ENCODE data around the gene ACSS1. TPM values are rescaled to one million over a fixed set of nuclear protein-coding genes. Genes with fewer than 3 reads are reported as not detected.
A peak's percentile ranks its signal among the peaks of the same experiment; 100 is the strongest.

The ACSS1 gene
- total RNA-seq, 4 donors from 2014 or later = 33.7 to 42.3 (median 38.4) TPM

DNA sequence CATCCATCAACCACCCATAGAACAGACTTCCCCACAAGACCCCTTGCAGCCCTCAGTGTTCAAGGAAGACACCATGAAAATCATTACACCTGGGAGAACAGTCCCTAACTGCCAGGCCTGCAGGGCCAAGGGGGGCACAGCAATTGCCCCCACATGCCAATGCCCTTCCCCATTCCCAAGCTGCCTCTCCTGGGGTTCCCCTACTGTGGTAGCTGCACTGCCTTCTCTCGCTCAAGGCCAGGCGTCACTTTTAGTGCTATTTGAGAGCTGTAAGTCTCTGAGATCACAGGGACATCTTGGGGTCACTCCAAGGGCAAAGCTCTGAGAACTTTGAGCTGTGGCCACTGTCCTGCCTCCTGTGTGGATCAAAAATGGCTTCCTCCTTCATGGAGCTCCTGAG lies 6.0 kb upstream of the ACSS1 start:
- TF ChIP-seq POLR2A (IDR thresholded peaks at IDR 0.05) (no peak), CTCF (IDR thresholded peaks at IDR 0.05) (no peak)
- WGBS, 2 donors = 87 to 97% methylated on average over 2 of the region's 2 CpGs
- intact Hi-C loops (cut with DNase I; ENCODE audit: low total_unique reads) = loop anchor here (2.0 kb wide), 1 partner anchor 69 kb away; no protein-coding TSS in a partner anchor
- DNase-seq (ENCODE audit: low spot score in 2 of 2) = no peak
- H3K4me3 ChIP-seq (ENCODE audit: low read depth, poor library complexity, severe bottlenecking) = no peak overlapping the region

DNA sequence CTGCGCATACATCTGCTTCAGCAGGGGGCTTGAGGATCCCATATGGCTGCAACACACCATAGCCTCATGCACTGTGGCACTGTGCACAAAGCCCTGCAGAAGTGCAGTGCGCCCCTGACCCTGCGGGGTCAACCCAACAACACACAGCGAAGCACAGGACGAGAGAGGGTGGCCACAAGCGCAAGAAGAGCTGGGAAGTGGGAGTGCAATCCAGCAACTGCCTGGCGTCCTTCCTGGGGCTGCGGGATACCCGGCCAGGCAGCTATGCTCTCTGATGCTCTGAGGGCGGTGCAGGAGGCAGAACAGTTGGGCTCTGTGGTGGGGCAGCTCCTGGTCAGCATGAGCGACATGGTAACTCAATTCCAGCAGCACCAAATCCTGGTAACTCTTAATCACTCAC lies 5.6 kb upstream of the ACSS1 start:
- 82 to 92% methylated on average over 11 of the region's 11 CpGs for WGBS, 2 donors
- intact Hi-C loops (cut with DNase I; ENCODE audit: low total_unique reads) = no loop called here

GRCh38 chr20:25062841-25063240 lies 4.9 kb upstream of the ACSS1 start:
- no peak overlapping the region for H3K4me3 ChIP-seq (ENCODE audit: low read depth, poor library complexity, severe bottlenecking)
- WGBS, 2 donors = 79 to 80% methylated on average over 7 of the region's 7 CpGs
- TF ChIP-seq POLR2A (IDR thresholded peaks at IDR 0.05) (no peak), CTCF (IDR thresholded peaks at IDR 0.05) (no peak)
- intact Hi-C loops (cut with DNase I; ENCODE audit: low total_unique reads) = no loop called here
- DNase-seq (ENCODE audit: low spot score in 2 of 2) = peak in 1 of 2 donors; percentile 48

More for the DNA sequence above, 5.6 kb upstream of the ACSS1 start:
- no peak for TF ChIP-seq CTCF (IDR thresholded peaks at IDR 0.05)
- no peak for TF ChIP-seq POLR2A (IDR thresholded peaks at IDR 0.05)
- H3K4me3 ChIP-seq (ENCODE audit: low read depth, poor library complexity, severe bottlenecking) = no peak overlapping the region
- no peak for DNase-seq (ENCODE audit: low spot score in 2 of 2)

GRCh38 chr20:25061821-25062530 lies 4.0 kb upstream of the ACSS1 start:
- DNase-seq (ENCODE audit: low spot score in 2 of 2) = peak in 1 of 2 donors; percentile 54
- H3K4me3 ChIP-seq (ENCODE audit: low read depth, poor library complexity, severe bottlenecking) = no peak overlapping the region
- WGBS, 2 donors = 88 to 90% methylated on average over 14 to 15 of the region's 15 CpGs
- TF ChIP-seq POLR2A (IDR thresholded peaks at IDR 0.05) (no peak), CTCF (IDR thresholded peaks at IDR 0.05) (no peak)
- intact Hi-C loops (cut with DNase I; ENCODE audit: low total_unique reads) = no loop called here

DNA sequence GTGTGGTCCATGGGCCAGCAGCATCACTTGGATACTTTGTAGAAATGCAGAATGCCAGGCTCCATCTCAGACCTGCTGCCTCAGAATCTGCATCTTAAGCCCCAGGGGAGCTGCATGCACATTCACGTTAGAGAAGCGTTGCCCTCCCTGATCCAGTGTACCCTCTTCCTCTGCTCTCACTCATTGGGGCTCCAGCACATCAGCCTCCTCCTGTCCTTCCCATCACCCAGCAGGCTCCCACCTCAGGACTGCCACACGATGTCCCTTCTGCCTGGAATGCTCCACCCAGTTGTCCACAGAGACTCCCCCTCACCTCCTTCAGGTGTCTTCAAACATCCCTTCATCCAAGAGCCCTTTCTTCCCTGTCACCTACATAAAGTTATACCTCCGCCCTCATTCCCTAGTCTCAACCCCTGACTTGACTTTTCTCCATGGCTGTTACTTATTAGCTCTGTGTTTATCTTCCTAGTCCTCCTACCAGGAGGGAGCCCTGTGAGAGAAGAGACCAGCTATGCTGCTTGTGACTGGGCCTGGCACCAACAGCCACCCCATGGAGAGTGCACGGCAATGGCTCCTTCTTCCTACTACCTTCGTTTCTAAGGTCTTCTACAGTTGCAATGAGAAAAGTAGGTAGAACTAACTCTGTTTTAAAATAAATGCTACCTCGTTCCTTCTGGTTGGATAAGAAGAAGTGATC lies 3.3 kb upstream of the ACSS1 start:
- H3K4me3 ChIP-seq (ENCODE audit: low read depth, poor library complexity, severe bottlenecking) = no peak overlapping the region
- peak in 1 of 2 donors; percentile 48 for DNase-seq (ENCODE audit: low spot score in 2 of 2)
- TF ChIP-seq CTCF (IDR thresholded peaks at IDR 0.05) = no peak
- intact Hi-C loops (cut with DNase I; ENCODE audit: low total_unique reads) = no loop called here
- 82 to 84% methylated on average over 7 of the region's 7 CpGs for WGBS, 2 donors
